A549 (cell line): ENCODE data around the gene VPS13D. TPM values are rescaled to one million over a fixed set of nuclear protein-coding genes. Genes with fewer than 3 reads are reported as not detected.

Source experiments
- ATAC-seq, 2 experiments: fragments of 200-7000 bp in 1 of 2; fragments of >200 bp in 1 of 2; cut with Nextera tagmentation in 1 of 2; cut with Tn5 transposase in 1 of 2; 3 replicates each; pipeline versions ENCODE4 v1.8.0 to v1.9.1; 2018 to 2020; ENCODE audit warnings: mild to moderate bottlenecking in 1 of 2, moderate library complexity in 1 of 2
- CTCF ChIA-PET: fragments of 300-600 bp; sonication (Branson Sonifier 250); formaldehyde crosslinking; extraction: SDS; loops from one replicate; lab custom pipeline; 2021; ENCODE audit warnings: antibody characterized with exemption, inconsistent platforms; lab: Yijun Ruan, JAX
- POLR2A ChIA-PET: fragments of 350-600 bp; formaldehyde crosslinking; extraction: SDS; loops from one replicate; lab custom pipeline; 2021; ENCODE audit warnings: antibody characterized with exemption, inconsistent platforms; lab: Yijun Ruan, JAX
- DNase-seq, 2 experiments: peaks; one replicate each; pipeline versions ENCODE4 v3.0.0 to v3.0.0-alpha.2; 2011 to 2016; ENCODE audit warnings: low read depth in 1 of 2, low spot score in 1 of 2
- FAIRE-seq: peaks from 2 replicates; lab custom pipeline; 2011; peaks lifted over from hg19 to GRCh38; lab: Jason Lieb, UNC
- H3K27ac ChIP-seq, 2 experiments: fragments of >200 bp; sonication (Bioruptor Twin); formaldehyde crosslinking; 3 replicates each; pipeline ENCODE4 v1.5.1; 2016 to 2017
- H3K4me1 ChIP-seq: fragments of >200 bp; sonication (Bioruptor Twin); formaldehyde crosslinking; 3 replicates; pipeline ENCODE4 v1.6.1; 2016
- H3K4me2 ChIP-seq: fragments of >200 bp; sonication (Bioruptor Twin); formaldehyde crosslinking; 3 replicates; pipeline ENCODE4 v1.6.1; 2016
- H3K4me3 ChIP-seq: fragments of >200 bp; sonication (Bioruptor Twin); formaldehyde crosslinking; 3 replicates; pipeline ENCODE4 v1.5.1; 2016
- H3K9me3 ChIP-seq: fragments of >200 bp; sonication (Bioruptor Twin); formaldehyde crosslinking; 3 replicates; pipeline ENCODE4 v1.6.1; 2016
- ATOH8 ChIP-seq: fragments of 250-450 bp; sonication (Bioruptor Pico); IDR thresholded peaks from 2 replicates; pipeline ENCODE4 v1.5.0; 2020; ENCODE audit warnings: low read depth, mild to moderate bottlenecking, moderate library complexity
- CEBPB ChIP-seq, 2 experiments: fragments of >200 bp in 1 of 2; sonication (Bioruptor Twin) in 1 of 2; formaldehyde crosslinking in 1 of 2; IDR thresholded peaks; 2 replicates each; pipeline ENCODE4 v1.6.1; 2012 to 2016
- E2F6 ChIP-seq: IDR thresholded peaks from 2 replicates; pipeline ENCODE4 v1.6.1; 2012; ENCODE audit warnings: low read depth, borderline replicate concordance
- ELK1 ChIP-seq: fragments of 150-350 bp; IDR thresholded peaks from 2 replicates; pipeline ENCODE4 v1.6.1; 2014; ENCODE audit warnings: low read depth, mild to moderate bottlenecking, low read length
- FOSB ChIP-seq: fragments of 250-450 bp; sonication (Bioruptor Pico); IDR thresholded peaks from 2 replicates; pipeline ENCODE4 v1.5.0; 2020; ENCODE audit warnings: mild to moderate bottlenecking, moderate library complexity
- FOSL2 ChIP-seq, 2 experiments: fragments of 450-650 bp in 1 of 2; fragments of >200 bp in 1 of 2; sonication (Bioruptor Twin) in 1 of 2; formaldehyde crosslinking; IDR thresholded peaks; 2 replicates each; pipeline versions ENCODE4 v1.5.0 to v1.6.1; 2016 to 2020; ENCODE audit warnings: mild to moderate bottlenecking in 1 of 2, moderate library complexity in 1 of 2
- FOXS1 ChIP-seq: fragments of 250-450 bp; sonication (Bioruptor Pico); IDR thresholded peaks from 2 replicates; pipeline ENCODE4 v1.5.0; 2020; ENCODE audit warnings: mild to moderate bottlenecking, moderate library complexity
- HMGXB4 ChIP-seq: fragments of 250-450 bp; sonication (Bioruptor Pico); IDR thresholded peaks from 2 replicates; pipeline ENCODE4 v1.5.0; 2021; ENCODE audit warnings: mild to moderate bottlenecking, moderate library complexity, borderline replicate concordance
- HOXA7 ChIP-seq: fragments of 250-450 bp; sonication (Bioruptor Pico); IDR thresholded peaks from 2 replicates; pipeline ENCODE4 v1.5.0; 2020; ENCODE audit warnings: mild to moderate bottlenecking, moderate library complexity
- HOXB13 ChIP-seq: fragments of 250-450 bp; sonication (Bioruptor Pico); IDR thresholded peaks from 2 replicates; pipeline ENCODE4 v1.5.0; 2020; ENCODE audit warnings: low read depth, mild to moderate bottlenecking, moderate library complexity
- JUN ChIP-seq, 2 experiments: fragments of >200 bp; sonication (Bioruptor Twin); formaldehyde crosslinking; IDR thresholded peaks; 2 replicates in 1 of 2; 3 replicates in 1 of 2; pipeline ENCODE4 v1.6.1; 2016 to 2017
- JUNB ChIP-seq: fragments of >200 bp; sonication (Bioruptor Twin); formaldehyde crosslinking; IDR thresholded peaks from 2 replicates; pipeline ENCODE4 v1.6.1; 2016
- MAZ ChIP-seq: fragments of 150-350 bp; IDR thresholded peaks from 2 replicates; pipeline ENCODE4 v1.6.1; 2014; ENCODE audit warnings: antibody characterized with exemption, low read depth, low read length, borderline replicate concordance
- RCOR1 ChIP-seq: fragments of 150-350 bp; IDR thresholded peaks from 2 replicates; pipeline ENCODE4 v1.6.1; 2014; ENCODE audit warnings: antibody characterized with exemption, low read length, low read depth
- REST ChIP-seq: fragments of 200-600 bp; sonication (generic); IDR thresholded peaks from 2 replicates; pipeline ENCODE4 v1.6.1; 2016; ENCODE audit warnings: antibody characterized with exemption, mild to moderate bottlenecking, moderate library complexity
- RNF2 ChIP-seq: fragments of 200-600 bp; sonication (generic); IDR thresholded peaks from 2 replicates; pipeline ENCODE4 v1.6.1; 2016; ENCODE audit warnings: low read depth, mild to moderate bottlenecking, antibody characterized with exemption, moderate library complexity, borderline replicate concordance
- SMC3 ChIP-seq: fragments of >200 bp; sonication (Bioruptor Twin); formaldehyde crosslinking; IDR thresholded peaks from 3 replicates; pipeline ENCODE4 v1.6.1; 2018; ENCODE audit warnings: inconsistent platforms
- SREBF2 ChIP-seq: fragments of 450-650 bp; IDR thresholded peaks from 2 replicates; pipeline ENCODE4 v1.6.1; 2014; ENCODE audit warnings: mild to moderate bottlenecking, moderate library complexity
- TP53 ChIP-seq: fragments of 250-450 bp; sonication (Bioruptor Pico); IDR thresholded peaks from 2 replicates; pipeline ENCODE4 v1.5.0; 2021; ENCODE audit warnings: mild to moderate bottlenecking, moderate library complexity
- ZC3H11A ChIP-seq: fragments of 450-650 bp; IDR thresholded peaks from 2 replicates; pipeline ENCODE4 v1.6.1; 2014; ENCODE audit warnings: antibody characterized with exemption, mild to moderate bottlenecking
- WGBS: methylation state at CpG from one replicate; pipeline ENCODE4 v1.1.6; 2017; ENCODE audit errors: missing lambda C conversion rate; 5-methylcytosine and 5-hydroxymethylcytosine counted together
- polyA plus RNA-seq, 4 experiments: library from polyadenylated mRNA; depleted of rRNA in 3 of 4; stranded (reverse); fragments of >200 nt; fragmentation: RNase III in 1 of 4; extraction: RNeasy Plus Mini Kit Qiagen cat#74134 plus additional on column Dnase treatment in 1 of 4; gene quantifications; 2 replicates in 3 of 4; 3 replicates in 1 of 4; pipeline ENCODE4 v1.2.3, GENCODE V29; 2011 to 2017

The VPS13D gene
- polyA plus RNA-seq, 2 of the 4 experiments (the other 2 are of a cell fraction): 5.4 to 15.9 TPM

- Histone ChIP-seq H3K4me1 (no peaks in the 10 kb centered on the region), H3K27ac (no peak overlapping the region)
- POLR2A ChIA-PET: no interaction called here
- no peak for TF ChIP-seq ATOH8 (CRISPR knock-in tag)
- no peak for TF ChIP-seq FOSL2 (IDR thresholded peaks at IDR 0.05)
- no peak for TF ChIP-seq FOSL2 (CRISPR knock-in tag; IDR thresholded peaks at IDR 0.05)
- no peak for TF ChIP-seq REST
- TF ChIP-seq E2F6: no peak
- no peak for TF ChIP-seq ZC3H11A
- TF ChIP-seq CEBPB (IDR thresholded peaks at IDR 0.05): no peak
- no peak for TF ChIP-seq TP53 (CRISPR knock-in tag)
- TF ChIP-seq HOXB13 (CRISPR knock-in tag): no peak
- TF ChIP-seq SREBF2: no peak
- no peak for TF ChIP-seq HMGXB4 (CRISPR knock-in tag)
- TF ChIP-seq ELK1: no peak
- TF ChIP-seq JUNB: no peak
- no peak for TF ChIP-seq RNF2
- TF ChIP-seq RCOR1: no peak
- no peak for TF ChIP-seq FOXS1 (CRISPR knock-in tag)
- TF ChIP-seq MAZ: no peak
- no peak for TF ChIP-seq HOXA7 (CRISPR knock-in tag)
- TF ChIP-seq SMC3: no peak
- TF ChIP-seq JUN (IDR thresholded peaks at IDR 0.05): no peak
- TF ChIP-seq FOSB (CRISPR knock-in tag): no peak
- TF ChIP-seq, all 56 proteins: peak for 0
- CTCF ChIA-PET: interaction anchor here (1.3 to 8.9 kb wide), 3 partner anchors 9 to 73 kb away, joined by 5 to 78 read pairs (median 7); no protein-coding TSS in a partner anchor
- FAIRE-seq (no peak), DNase-seq (no peak), ATAC-seq (no peak)
- WGBS: 70% methylated on average over 5 of the region's 7 CpGs
- Histone ChIP-seq H3K4me2 (no peak overlapping the region), H3K4me3 (no peak overlapping the region), H3K9me3 (no peaks in the 10 kb centered on the region)
Measured at GRCh38 chr1:12197483-12197880, 32.3 kb upstream of the VPS13D start.
